Activated CD8-positive, alpha-beta memory T cell treated with anti-CD3 and anti-CD28 coated beads, Interleukin-2, amount 50 U/mL, for 48 hours (primary cell): ENCODE data around the gene TOP1.
A peak's percentile ranks its signal among the peaks of the same experiment; 100 is the strongest.

Source experiments
- DNase-seq: peaks from one replicate; pipeline ENCODE4 v3.0.0-alpha.2; 2020

The TOP1 gene

GRCh38 chr20:41133709-41134361 is 105.2 kb downstream of the TOP1 start:
- DNase-seq: peak; percentile 69

GRCh38 chr20:41134362-41135186 is 106.0 kb downstream of the TOP1 start:
- DNase-seq: peak; percentile 50

GRCh38 chr20:41135187-41135887 is 106.7 kb downstream of the TOP1 start:
- peak; percentile 77 for DNase-seq

GRCh38 chr20:41135888-41136679 is 107.5 kb downstream of the TOP1 start:
- no peak for DNase-seq

- peak; percentile 93 for DNase-seq
Measured at GRCh38 chr20:41136680-41137613, 108.3 kb downstream of the TOP1 start, which contains the start of gene PLCG1. Gene PLCG1 (plus strand): TSS chr20:41137543. CDS start chr20:41137642, 99 bp downstream.

- peak; percentile 84 for DNase-seq
Measured at GRCh38 chr20:41137614-41138474, 109.2 kb downstream of the TOP1 start.

GRCh38 chr20:41138475-41139226 is 110.0 kb downstream of the TOP1 start:
- DNase-seq: peak; percentile 66

GRCh38 chr20:41139227-41140093 is 110.8 kb downstream of the TOP1 start:
- DNase-seq: peak; percentile 54

- no peak for DNase-seq
Measured at GRCh38 chr20:41140226-41141133, 111.9 kb downstream of the TOP1 start.

GRCh38 chr20:41141153-41141815 is 112.7 kb downstream of the TOP1 start:
- DNase-seq: no peak

GRCh38 chr20:41142245-41142644 is 113.6 kb downstream of the TOP1 start:
- no peak for DNase-seq

GRCh38 chr20:41142919-41143318 is 114.3 kb downstream of the TOP1 start:
- DNase-seq: no peak

- DNase-seq: no peak
Measured at GRCh38 chr20:41143354-41143753, 114.7 kb downstream of the TOP1 start.

GRCh38 chr20:41145317-41145716 is 116.7 kb downstream of the TOP1 start:
- no peak for DNase-seq

GRCh38 chr20:41145821-41146620 is 117.4 kb downstream of the TOP1 start:
- DNase-seq: no peak

- no peak for DNase-seq
Measured at GRCh38 chr20:41147767-41148191, 119.2 kb downstream of the TOP1 start.
